Calu3 (cell line): ENCODE measurements around the gene SH3TC2. TPM values are rescaled to one million over a fixed set of nuclear protein-coding genes. Genes with fewer than 3 reads are reported as not detected.

Source experiments
- BruUV-seq: library from RNA; stranded (reverse); fragments of 400-500 nt; replicated peaks from 2 replicates; lab custom pipeline; 2021; lab: Mats Ljungman, UMichigan
- CTCF ChIA-PET: fragments of 300-600 bp; sonication (Branson Sonifier 250); formaldehyde crosslinking; loops from one replicate; lab custom pipeline; 2022; ENCODE audit warnings: antibody characterized with exemption; lab: Charles Lee
- DNase-seq: peaks from one replicate; pipeline ENCODE4 v3.0.0; 2022
- H3K27ac Mint-ChIP-seq: one replicate; pipeline ENCODE4 v1.8.0; 2022; ENCODE audit warnings: mixed read lengths; ENCODE audit not compliant: unreplicated experiment
- H3K27me3 Mint-ChIP-seq: one replicate; pipeline ENCODE4 v1.8.0; 2022; ENCODE audit warnings: mixed read lengths; ENCODE audit not compliant: unreplicated experiment
- H3K36me3 Mint-ChIP-seq: one replicate; pipeline ENCODE4 v1.8.0; 2022; ENCODE audit warnings: mild to moderate bottlenecking, moderate library complexity, mixed read lengths; ENCODE audit not compliant: insufficient read depth, unreplicated experiment
- H3K4me1 Mint-ChIP-seq: one replicate; pipeline ENCODE4 v1.8.0; 2022; ENCODE audit warnings: mild to moderate bottlenecking, low read depth, mixed read lengths; ENCODE audit not compliant: unreplicated experiment
- H3K4me3 Mint-ChIP-seq: one replicate; pipeline ENCODE4 v1.8.0; 2022; ENCODE audit warnings: mild to moderate bottlenecking, low read depth, moderate library complexity, mixed read lengths; ENCODE audit not compliant: unreplicated experiment
- H3K9me3 Mint-ChIP-seq: one replicate; pipeline ENCODE4 v1.8.0; 2022; ENCODE audit warnings: low read depth, mixed read lengths; ENCODE audit not compliant: unreplicated experiment
- CTCF ChIP-seq: fragments of 200-600 bp; IDR thresholded peaks from one replicate; pipeline ENCODE4 v1.8.0; 2022; ENCODE audit warnings: antibody characterized with exemption; ENCODE audit not compliant: unreplicated experiment
- intact Hi-C: fragments of 100-400 bp; cut with micrococcal nuclease; formaldehyde crosslinking; loops from one replicate; pipeline ENCODE4 v1.10.0; 2022; ENCODE audit not compliant: unreplicated experiment
- total RNA-seq: library from RNA; stranded (reverse); gene quantifications from 2 replicates; pipeline ENCODE4 v1.2.3, GENCODE V29; 2022

Gene SH3TC2
- total RNA-seq, 1 experiment from 2014 or later = 60.3 TPM

- CTCF ChIA-PET = interaction anchor here (0.7 kb wide), 1 partner anchor 20 kb away, joined by 3 read pairs; no protein-coding TSS in a partner anchor
- intact Hi-C loops = no loop called here
- no peak for TF ChIP-seq CTCF
Observed at GRCh38 chr5:149043641-149044040, 19.2 kb downstream of the SH3TC2 start.

GRCh38 chr5:149042865-149043264, 20.0 kb downstream of the SH3TC2 start:
- no peak for DNase-seq
- Mint-ChIP-seq H3K27ac (no peak overlapping the region), H3K4me1 (peaks cover 10% of the 10 kb centered on the region), H3K4me3 (no peak overlapping the region), H3K9me3 (no peaks in the 10 kb centered on the region), H3K27me3 (no peaks in the 10 kb centered on the region), H3K36me3 (peaks cover 45% of the 10 kb centered on the region)
- TF ChIP-seq CTCF = no peak
- intact Hi-C loops = no loop called here
- BruUV-seq = no TSS peak
- CTCF ChIA-PET = interaction anchor here (0.7 kb wide), 1 partner anchor 21 kb away, joined by 3 read pairs; no protein-coding TSS in a partner anchor

More at GRCh38 chr5:149043641-149044040, 19.2 kb downstream of the SH3TC2 start:
- no peaks in the 10 kb centered on the region for H3K9me3 Mint-ChIP-seq
- H3K27ac Mint-ChIP-seq = no peak overlapping the region
- H3K36me3 Mint-ChIP-seq = peaks cover 42% of the 10 kb centered on the region
- no peaks in the 10 kb centered on the region for H3K27me3 Mint-ChIP-seq
- H3K4me3 Mint-ChIP-seq = no peak overlapping the region
- BruUV-seq = no TSS peak
- DNase-seq = no peak
- peaks cover 3% of the 10 kb centered on the region for H3K4me1 Mint-ChIP-seq

GRCh38 chr5:149041242-149041641, 21.6 kb downstream of the SH3TC2 start:
- no peak for TF ChIP-seq CTCF
- Mint-ChIP-seq H3K36me3 (peaks cover 62% of the 10 kb centered on the region), H3K9me3 (no peaks in the 10 kb centered on the region), H3K4me3 (no peak overlapping the region), H3K4me1 (peaks cover 27% of the 10 kb centered on the region), H3K27ac (no peak overlapping the region), H3K27me3 (no peaks in the 10 kb centered on the region)
- CTCF ChIA-PET = no interaction called here
- no TSS peak for BruUV-seq
- intact Hi-C loops = no loop called here
- no peak for DNase-seq

GRCh38 chr5:149040421-149040820, 22.4 kb downstream of the SH3TC2 start:
- peaks cover 59% of the 10 kb centered on the region for H3K36me3 Mint-ChIP-seq
- BruUV-seq = no TSS peak
- no peaks in the 10 kb centered on the region for H3K27me3 Mint-ChIP-seq
- H3K27ac Mint-ChIP-seq = no peak overlapping the region
- DNase-seq = no peak
- H3K4me3 Mint-ChIP-seq = no peak overlapping the region
- H3K4me1 Mint-ChIP-seq = peaks cover 35% of the 10 kb centered on the region
- intact Hi-C loops = no loop called here
- CTCF ChIA-PET = no interaction called here
- TF ChIP-seq CTCF = no peak
- no peaks in the 10 kb centered on the region for H3K9me3 Mint-ChIP-seq
